ENCODE measurements around the gene CNTNAP2. TPM values are rescaled to one million over a fixed set of nuclear protein-coding genes. Genes with fewer than 3 reads are reported as not detected.
"Not testable (repeated sequence)": the region's sequence is repeated elsewhere in the genome, so short reads cannot be mapped to it uniquely, and the experiment has no call there.

The CNTNAP2 gene
- total RNA-seq, 1 donor from 2014 or later, result 0.59 TPM

DNA sequence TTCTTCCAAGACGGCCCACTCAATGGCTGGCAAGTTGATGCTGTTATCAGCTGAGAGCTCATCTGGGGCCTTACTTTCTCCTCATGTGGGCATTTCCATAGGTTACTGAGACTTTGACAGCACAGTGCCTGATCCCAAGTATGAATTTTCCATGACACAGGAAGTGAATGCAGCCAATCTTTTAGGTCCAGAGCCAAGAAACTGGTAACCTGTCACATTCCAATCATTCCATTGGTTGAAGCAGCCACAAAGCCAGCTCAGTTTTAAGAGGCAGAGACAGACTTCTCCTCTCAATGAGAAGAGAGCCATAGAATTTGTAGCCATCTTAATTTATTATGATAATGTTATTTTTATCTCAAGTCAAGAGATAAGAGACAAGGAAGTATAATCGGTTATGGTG, 775.5 kb downstream of the CNTNAP2 start:
- Histone ChIP-seq H3K4me3 (no peak overlapping the region), H3K4me1 (no peaks in the 10 kb centered on the region), H3K27me3 (ENCODE audit: low read depth) (no peaks in the 10 kb centered on the region), H3K9me3 (no peaks in the 10 kb centered on the region), H3K36me3 (no peaks in the 10 kb centered on the region), H3K27ac (no peak overlapping the region)
- TF ChIP-seq, protein P1, sequence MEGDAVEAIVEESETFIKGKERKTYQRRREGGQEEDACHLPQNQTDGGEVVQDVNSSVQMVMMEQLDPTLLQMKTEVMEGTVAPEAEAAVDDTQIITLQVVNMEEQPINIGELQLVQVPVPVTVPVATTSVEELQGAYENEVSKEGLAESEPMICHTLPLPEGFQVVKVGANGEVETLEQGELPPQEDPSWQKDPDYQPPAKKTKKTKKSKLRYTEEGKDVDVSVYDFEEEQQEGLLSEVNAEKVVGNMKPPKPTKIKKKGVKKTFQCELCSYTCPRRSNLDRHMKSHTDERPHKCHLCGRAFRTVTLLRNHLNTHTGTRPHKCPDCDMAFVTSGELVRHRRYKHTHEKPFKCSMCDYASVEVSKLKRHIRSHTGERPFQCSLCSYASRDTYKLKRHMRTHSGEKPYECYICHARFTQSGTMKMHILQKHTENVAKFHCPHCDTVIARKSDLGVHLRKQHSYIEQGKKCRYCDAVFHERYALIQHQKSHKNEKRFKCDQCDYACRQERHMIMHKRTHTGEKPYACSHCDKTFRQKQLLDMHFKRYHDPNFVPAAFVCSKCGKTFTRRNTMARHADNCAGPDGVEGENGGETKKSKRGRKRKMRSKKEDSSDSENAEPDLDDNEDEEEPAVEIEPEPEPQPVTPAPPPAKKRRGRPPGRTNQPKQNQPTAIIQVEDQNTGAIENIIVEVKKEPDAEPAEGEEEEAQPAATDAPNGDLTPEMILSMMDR (IDR thresholded peaks at IDR 0.05), result no peak
- no peak for ATAC-seq
- intact Hi-C loops (cut with DNase I), result no loop called here
- DNase-seq, result no peak

DNA sequence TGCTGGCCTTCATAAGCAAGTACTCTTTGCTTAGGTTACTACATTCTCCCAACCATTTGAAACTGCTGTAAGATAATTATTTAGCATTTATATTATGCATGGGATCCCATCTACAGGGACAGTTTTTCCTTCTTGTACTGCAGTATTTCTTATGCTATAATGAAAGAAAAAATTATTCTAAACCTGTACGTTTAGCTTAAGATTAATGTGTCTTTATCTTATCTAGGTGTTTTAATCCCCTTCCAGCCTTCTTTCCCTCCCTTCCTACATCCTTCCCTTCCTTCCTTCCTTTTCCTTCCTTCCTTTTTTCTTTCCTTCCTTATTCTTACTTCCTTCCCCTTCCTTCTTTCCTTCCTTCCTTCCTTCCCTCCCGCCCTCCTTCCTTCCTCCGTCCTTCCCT, 778.3 kb downstream of the CNTNAP2 start:
- no peaks in the 10 kb centered on the region for H3K36me3 ChIP-seq
- H3K27me3 ChIP-seq (ENCODE audit: low read depth), result no peaks in the 10 kb centered on the region
- H3K27ac ChIP-seq, result no peak overlapping the region
- no peak for DNase-seq
- no peak for ATAC-seq
- H3K4me3 ChIP-seq, result no peak overlapping the region
- TF ChIP-seq, protein P1 (IDR thresholded peaks at IDR 0.05), result no peak
- intact Hi-C loops (cut with DNase I), result no loop called here
- no peaks in the 10 kb centered on the region for H3K4me1 ChIP-seq
- no peaks in the 10 kb centered on the region for H3K9me3 ChIP-seq

DNA sequence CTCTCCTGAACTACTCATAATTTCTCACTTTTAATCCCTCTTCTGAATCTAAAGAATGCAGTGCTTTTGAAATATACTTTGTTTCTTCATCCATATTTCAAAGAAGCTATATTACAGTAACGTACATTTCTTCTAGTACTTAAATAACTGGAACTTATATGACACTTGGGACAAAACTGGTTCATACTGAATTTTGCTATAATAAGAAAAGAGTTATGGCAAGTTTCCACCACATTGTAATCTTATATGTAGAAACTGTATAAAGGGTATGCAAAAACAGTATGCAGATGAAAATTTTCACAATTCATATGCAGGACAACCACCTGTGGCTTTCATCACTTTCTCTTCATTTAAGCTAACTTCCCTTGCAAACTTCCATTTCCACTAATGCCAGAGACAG, 785.7 kb downstream of the CNTNAP2 start:
- H3K4me1 ChIP-seq, result no peaks in the 10 kb centered on the region
- TF ChIP-seq, protein P1 (IDR thresholded peaks at IDR 0.05), result no peak
- no peaks in the 10 kb centered on the region for H3K27me3 ChIP-seq (ENCODE audit: low read depth)
- ATAC-seq (no peak), DNase-seq (no peak)
- H3K4me3 ChIP-seq, result no peak overlapping the region
- no peak overlapping the region for H3K27ac ChIP-seq
- intact Hi-C loops (cut with DNase I), result no loop called here
- no peaks in the 10 kb centered on the region for H3K9me3 ChIP-seq
- no peaks in the 10 kb centered on the region for H3K36me3 ChIP-seq

DNA sequence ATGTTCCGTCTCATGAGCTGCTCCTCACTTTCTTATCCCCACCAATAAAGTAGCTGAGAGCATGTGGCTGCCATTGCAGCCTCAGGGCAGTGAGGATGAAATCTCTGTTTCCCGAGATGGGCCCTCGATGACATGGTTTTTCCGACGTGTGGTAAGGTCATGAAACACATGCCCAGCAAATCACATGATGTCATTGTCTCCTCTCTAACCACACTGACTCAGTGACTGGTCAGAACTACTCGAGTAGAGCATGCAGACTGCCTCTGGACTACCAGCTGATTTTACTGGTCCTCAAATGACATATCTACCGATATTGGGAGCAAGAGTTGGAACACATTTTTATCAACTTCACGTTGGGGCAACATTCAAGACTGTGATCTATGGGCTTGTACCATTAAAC, 786.1 kb downstream of the CNTNAP2 start:
- Histone ChIP-seq H3K27ac (no peak overlapping the region), H3K9me3 (no peaks in the 10 kb centered on the region), H3K4me1 (no peaks in the 10 kb centered on the region), H3K27me3 (ENCODE audit: low read depth) (no peaks in the 10 kb centered on the region), H3K4me3 (no peak overlapping the region), H3K36me3 (no peaks in the 10 kb centered on the region)
- intact Hi-C loops (cut with DNase I), result no loop called here
- no peak for ATAC-seq
- TF ChIP-seq, protein P1 (IDR thresholded peaks at IDR 0.05), result no peak
- DNase-seq, result no peak

DNA sequence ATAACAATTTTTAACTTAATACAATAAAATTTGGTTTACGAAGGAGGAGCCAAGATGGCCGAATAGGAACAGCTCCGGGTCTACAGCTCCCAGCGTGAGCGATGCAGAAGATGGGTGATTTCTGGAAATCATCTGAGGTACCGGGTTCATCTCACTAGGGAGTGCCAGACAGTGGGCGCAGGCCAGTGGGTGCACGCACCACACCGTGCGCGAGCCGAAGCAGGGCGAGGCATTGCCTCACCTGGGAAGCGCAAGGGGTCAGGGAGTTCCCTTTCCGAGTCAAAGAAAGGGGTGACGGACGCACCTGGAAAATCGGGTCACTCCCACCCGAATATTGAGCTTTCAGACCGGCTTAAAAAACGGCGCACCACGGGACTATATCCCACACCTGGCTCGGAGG, 789.1 kb downstream of the CNTNAP2 start:
- H3K27me3 ChIP-seq (ENCODE audit: low read depth); DNase-seq; H3K9me3 ChIP-seq; intact Hi-C loops (cut with DNase I); H3K27ac ChIP-seq; H3K4me3 ChIP-seq; H3K4me1 ChIP-seq; ATAC-seq; H3K36me3 ChIP-seq: not testable (repeated sequence)

DNA sequence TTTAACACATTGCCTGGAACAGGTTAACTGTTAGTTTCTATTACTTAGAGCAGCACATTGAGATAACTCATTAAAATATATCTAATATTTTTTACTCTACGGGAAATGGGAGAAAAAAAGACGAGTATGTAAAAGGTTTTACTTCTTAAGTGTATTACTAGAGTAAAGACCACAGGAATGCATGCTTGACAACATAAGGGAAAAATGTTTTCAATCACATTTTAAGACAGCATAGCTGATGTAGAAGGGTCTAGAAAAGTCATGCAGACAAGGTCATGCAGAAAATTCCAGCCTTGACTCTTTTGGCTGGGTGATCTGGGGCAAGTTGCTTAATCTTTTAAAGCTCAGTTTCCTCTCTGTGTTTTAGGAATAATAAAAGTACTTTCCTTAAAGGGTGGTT, 806.2 kb downstream of the CNTNAP2 start:
- TF ChIP-seq, protein P1 (IDR thresholded peaks at IDR 0.05), result no peak
- Histone ChIP-seq H3K36me3 (no peaks in the 10 kb centered on the region), H3K27me3 (ENCODE audit: low read depth) (no peaks in the 10 kb centered on the region), H3K4me1 (no peaks in the 10 kb centered on the region), H3K4me3 (no peak overlapping the region), H3K9me3 (no peaks in the 10 kb centered on the region), H3K27ac (no peak overlapping the region)
- DNase-seq (no peak), ATAC-seq (no peak)
- intact Hi-C loops (cut with DNase I), result no loop called here

All from lower lobe of right lung (tissue), 2 donors.